LNCAP (cell line): ENCODE results near the gene PTPRG.

Experiments
- TF ChIP-seq, protein P1 (sequence below): fragments of 450-650 bp; IDR thresholded peaks from 2 replicates; pipeline ENCODE4 v1.5.1; 2017; ENCODE audit warnings: mild to moderate bottlenecking

PTPRG gene

DNA sequence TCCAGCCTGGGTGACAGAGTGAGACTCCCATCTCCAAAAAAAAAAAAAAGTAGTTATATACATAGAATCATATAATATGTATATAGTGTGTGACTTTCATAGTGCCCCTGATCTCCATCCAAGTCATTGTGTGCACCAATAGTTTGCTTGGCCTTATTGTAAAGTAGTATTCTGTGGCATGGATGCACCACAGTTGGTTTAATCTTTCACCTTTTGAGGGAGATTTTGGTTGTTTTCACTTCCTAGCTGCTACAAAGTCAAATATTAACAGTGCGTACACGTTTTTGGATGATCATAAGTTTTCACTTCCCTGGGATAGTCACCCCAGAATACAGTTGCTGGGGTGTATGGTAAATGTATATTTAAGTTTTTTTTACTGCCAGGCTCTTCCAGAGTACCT, 162.8 kb downstream of the PTPRG start:
- TF ChIP-seq, protein P1, sequence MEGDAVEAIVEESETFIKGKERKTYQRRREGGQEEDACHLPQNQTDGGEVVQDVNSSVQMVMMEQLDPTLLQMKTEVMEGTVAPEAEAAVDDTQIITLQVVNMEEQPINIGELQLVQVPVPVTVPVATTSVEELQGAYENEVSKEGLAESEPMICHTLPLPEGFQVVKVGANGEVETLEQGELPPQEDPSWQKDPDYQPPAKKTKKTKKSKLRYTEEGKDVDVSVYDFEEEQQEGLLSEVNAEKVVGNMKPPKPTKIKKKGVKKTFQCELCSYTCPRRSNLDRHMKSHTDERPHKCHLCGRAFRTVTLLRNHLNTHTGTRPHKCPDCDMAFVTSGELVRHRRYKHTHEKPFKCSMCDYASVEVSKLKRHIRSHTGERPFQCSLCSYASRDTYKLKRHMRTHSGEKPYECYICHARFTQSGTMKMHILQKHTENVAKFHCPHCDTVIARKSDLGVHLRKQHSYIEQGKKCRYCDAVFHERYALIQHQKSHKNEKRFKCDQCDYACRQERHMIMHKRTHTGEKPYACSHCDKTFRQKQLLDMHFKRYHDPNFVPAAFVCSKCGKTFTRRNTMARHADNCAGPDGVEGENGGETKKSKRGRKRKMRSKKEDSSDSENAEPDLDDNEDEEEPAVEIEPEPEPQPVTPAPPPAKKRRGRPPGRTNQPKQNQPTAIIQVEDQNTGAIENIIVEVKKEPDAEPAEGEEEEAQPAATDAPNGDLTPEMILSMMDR = no peak

DNA sequence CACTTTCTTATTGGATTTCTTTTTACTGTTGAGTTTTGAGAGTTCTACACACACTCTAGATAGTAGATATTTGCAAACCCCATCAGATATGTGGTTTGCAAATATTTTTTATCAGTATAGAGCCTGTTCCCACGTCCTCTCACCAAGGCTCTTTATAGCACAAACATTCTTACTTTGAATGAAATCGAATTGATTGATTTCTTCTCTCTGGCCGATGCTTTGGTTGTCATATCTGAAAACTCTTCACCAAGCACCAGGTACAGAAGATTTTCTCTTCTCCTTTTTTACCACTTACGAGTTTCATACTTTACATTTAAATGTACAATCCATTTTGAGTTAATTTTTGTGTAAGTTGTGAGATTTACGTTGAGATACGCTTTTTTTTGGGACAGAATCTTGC, 163.4 kb downstream of the PTPRG start:
- TF ChIP-seq, protein P1 = no peak

DNA sequence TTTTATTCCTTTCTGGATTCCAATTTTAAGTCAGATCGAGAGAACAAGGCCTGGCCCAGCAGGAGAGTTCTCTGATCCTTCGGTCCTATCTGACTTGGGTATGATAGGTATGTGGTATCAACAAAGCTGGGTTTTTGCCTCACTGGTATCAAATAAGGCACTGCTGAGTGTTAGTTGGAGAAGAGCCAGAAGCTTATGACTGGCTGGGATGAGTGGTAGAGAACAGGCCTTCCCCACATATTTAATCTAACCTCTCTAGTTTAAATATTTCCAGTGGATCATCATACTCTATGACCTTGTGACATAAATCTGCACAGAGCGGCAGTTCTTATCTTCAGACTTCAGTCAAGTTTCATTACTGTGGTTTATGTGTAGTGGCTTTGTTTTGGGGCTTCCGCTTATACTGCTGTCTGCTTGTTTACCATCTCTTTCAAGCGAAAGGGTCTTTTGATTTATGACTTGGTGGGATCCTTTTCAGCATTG, 164.5 kb downstream of the PTPRG start:
- TF ChIP-seq, protein P1 = no peak

DNA sequence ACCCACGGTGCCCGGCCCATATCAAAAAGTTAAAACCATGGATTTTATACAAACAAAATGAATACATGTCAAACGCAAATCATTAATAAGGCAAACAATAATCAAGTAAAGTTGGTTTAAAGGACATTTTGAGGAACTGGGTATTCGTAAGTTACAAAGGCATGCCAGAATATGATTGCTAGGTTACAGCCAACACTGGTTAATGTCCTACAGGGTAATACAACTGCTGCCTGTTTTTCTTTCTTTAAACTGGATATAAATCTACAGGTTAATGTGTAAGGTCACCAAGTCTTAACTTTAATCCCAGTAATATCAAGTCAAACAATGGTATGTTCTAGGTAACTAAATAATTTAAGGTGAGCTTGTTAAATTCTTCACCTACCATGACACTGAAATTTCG, 166.1 kb downstream of the PTPRG start:
- TF ChIP-seq, protein P1 = no peak

DNA sequence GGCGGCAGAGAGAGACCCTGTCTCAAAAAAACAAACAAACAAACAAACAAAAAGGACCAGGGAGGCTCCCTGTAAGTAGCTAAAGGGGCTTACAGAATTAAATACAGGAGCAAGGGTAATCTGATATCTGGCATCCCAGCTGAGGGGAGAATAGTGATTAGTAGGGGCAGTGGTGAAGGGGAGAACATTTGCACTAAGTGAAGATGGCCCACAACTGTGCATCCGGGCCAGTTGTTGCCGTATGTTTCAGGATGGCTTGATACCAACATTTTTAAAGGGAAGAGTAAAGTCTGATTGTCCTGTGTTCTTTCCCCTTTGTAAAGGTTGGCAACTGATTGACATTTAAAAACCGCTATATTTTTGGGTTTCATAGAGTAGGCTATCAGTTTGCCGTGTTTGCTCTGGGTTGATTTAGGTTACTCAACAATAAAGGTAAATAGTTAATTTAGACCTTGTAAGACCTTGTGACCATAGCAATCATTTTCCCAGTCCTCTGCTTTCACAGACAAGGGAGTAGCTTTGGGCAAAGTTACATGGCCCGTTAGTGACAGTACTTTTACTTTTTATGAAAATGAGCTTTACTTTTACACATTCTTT, 167.8 kb downstream of the PTPRG start:
- TF ChIP-seq, protein P1 = no peak

DNA sequence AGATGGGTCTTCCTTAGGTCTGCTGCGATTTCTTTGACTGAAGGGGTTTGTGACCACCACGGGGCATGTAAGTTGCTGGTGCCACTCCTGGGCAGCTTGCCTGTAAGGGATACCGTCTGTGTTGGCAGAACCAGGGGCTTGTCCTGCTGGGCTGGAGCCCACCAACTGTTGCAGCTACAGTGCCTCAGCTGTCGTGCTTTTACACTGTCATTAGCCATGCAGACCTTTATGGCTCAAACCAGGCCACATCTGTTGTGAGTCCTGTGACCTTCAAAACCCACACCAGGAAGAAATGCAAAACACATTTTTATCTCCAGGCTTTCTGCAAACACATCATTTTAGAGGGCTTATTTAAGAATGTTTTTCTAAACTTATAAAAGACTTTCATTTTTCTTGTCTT, 168.7 kb downstream of the PTPRG start:
- TF ChIP-seq, protein P1 = no peak

DNA sequence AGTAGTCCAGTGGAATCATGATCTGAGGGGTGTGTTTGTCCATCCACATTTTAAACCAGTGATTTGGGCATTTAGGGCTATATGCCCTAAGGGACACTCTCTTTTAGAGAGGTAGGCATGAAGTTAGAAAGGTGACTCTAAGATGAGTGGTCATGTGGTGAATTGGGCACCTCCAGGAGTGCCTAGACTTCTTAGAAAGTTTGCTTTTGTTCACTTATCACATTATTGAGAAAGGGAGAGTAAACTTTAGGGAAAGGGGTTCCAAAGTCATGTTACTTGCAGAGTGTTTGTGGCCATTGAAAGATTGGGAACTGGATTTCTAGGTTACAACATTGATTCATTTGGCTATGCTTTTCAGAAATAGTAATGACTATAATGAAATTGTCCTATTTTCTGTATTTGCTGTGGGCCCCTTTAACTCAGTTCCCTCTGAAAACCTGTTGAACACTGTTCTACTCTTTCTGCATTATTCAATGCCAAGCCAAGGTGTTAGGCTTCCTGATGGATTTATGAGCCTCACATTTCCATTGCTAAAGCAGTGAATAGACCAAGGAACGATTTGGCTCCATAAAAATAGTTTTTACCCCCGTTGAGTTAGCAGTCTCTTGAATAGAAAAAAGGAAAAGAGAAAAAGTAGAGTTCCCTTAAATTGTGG, 169.3 kb downstream of the PTPRG start:
- TF ChIP-seq, protein P1 = no peak
